T-helper 17 cell (primary cell): ENCODE data around the gene SF3B1. TPM values are rescaled to one million over a fixed set of nuclear protein-coding genes. Genes with fewer than 3 reads are reported as not detected.

Source experiments
- ATAC-seq: fragments of 150-1000 bp; cut with Tn5 transposase; 2 replicates; pipeline ENCODE4 v1.10.0; 2021; ENCODE audit warnings: mild to moderate bottlenecking, moderate library complexity
- DNase-seq, 3 donors: peaks; one replicate each; pipeline versions ENCODE4 v3.0.0 to v3.0.0-alpha.2; 2020 to 2021
- H3K9me3 ChIP-seq: one replicate; pipeline ENCODE4 v1.7.0; 2013; ENCODE audit warnings: low read length, mild to moderate bottlenecking; ENCODE audit not compliant: control insufficient read depth, poor library complexity, severe bottlenecking
- H3K27ac Mint-ChIP-seq: one replicate; pipeline ENCODE4 v1.8.0; 2022; ENCODE audit warnings: mild to moderate bottlenecking, moderate library complexity, mixed read lengths
- H3K27me3 Mint-ChIP-seq: one replicate; pipeline ENCODE4 v1.8.0; 2022; ENCODE audit warnings: mixed read lengths
- H3K36me3 Mint-ChIP-seq: one replicate; pipeline ENCODE4 v1.8.0; 2022; ENCODE audit warnings: low read depth, mixed read lengths
- H3K4me1 Mint-ChIP-seq: one replicate; pipeline ENCODE4 v1.8.0; 2022; ENCODE audit warnings: mild to moderate bottlenecking, mixed read lengths
- H3K4me3 Mint-ChIP-seq: one replicate; pipeline ENCODE4 v1.8.0; 2022; ENCODE audit warnings: mild to moderate bottlenecking, moderate library complexity, mixed read lengths
- total RNA-seq, 4 donors: library from RNA in 2 of 4; stranded (reverse) in 2 of 4; gene quantifications; one replicate each; pipeline ENCODE4 v1.2.3 and lab custom pipeline; 2022 to 2026

The SF3B1 gene
- total RNA-seq, 2 donors from 2014 or later, result 454 to 510 TPM

GRCh38 chr2:197425550-197425949 lies 9.3 kb downstream of the SF3B1 start:
- H3K4me3 Mint-ChIP-seq, result peak overlapping the region; percentile 70
- ATAC-seq (peak; percentile 7), DNase-seq (no peak)
- H3K9me3 ChIP-seq, result no peaks in the 10 kb centered on the region
- H3K36me3 Mint-ChIP-seq, result no peaks in the 10 kb centered on the region
- peaks cover 38% of the 10 kb centered on the region for H3K4me1 Mint-ChIP-seq
- H3K27ac Mint-ChIP-seq, result peak overlapping the region; percentile 86
- H3K27me3 Mint-ChIP-seq, result no peaks in the 10 kb centered on the region

DNA sequence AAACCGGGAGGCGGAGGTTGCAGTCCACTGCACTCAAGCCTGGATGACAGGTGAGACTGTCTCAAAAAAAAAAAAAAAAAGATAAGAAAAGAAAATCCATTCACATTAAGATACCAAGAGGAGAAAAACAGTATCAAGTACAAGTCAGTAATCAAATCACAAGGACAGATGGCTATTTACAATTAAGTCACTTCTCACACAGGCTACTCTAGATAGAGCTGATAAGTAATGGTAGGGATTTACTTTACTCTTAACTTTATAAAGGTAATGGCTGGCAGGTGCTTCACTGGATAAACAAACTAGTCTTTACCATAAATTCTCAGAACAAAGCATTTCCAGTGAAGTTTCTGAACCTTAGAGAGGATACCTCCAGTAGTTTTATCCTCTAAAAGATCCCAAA lies 11.5 kb downstream of the SF3B1 start:
- no peak for DNase-seq
- no peak overlapping the region for H3K27ac Mint-ChIP-seq
- no peak overlapping the region for H3K4me3 Mint-ChIP-seq
- no peaks in the 10 kb centered on the region for H3K27me3 Mint-ChIP-seq
- peaks cover 25% of the 10 kb centered on the region for H3K4me1 Mint-ChIP-seq
- H3K9me3 ChIP-seq, result no peaks in the 10 kb centered on the region
- no peaks in the 10 kb centered on the region for H3K36me3 Mint-ChIP-seq
- no peak for ATAC-seq

- Mint-ChIP-seq H3K4me1 (peaks cover 11% of the 10 kb centered on the region), H3K36me3 (peaks cover 8% of the 10 kb centered on the region), H3K4me3 (no peak overlapping the region), H3K27ac (no peak overlapping the region), H3K27me3 (no peaks in the 10 kb centered on the region)
- ATAC-seq (no peak), DNase-seq (no peak)
- no peaks in the 10 kb centered on the region for H3K9me3 ChIP-seq
These were observed 15.4 kb downstream of the SF3B1 start for GRCh38 chr2:197419438-197419837.

GRCh38 chr2:197416268-197416667 lies 18.6 kb downstream of the SF3B1 start:
- H3K36me3 Mint-ChIP-seq, result peaks cover 11% of the 10 kb centered on the region
- DNase-seq (no peak), ATAC-seq (peak; percentile 16)
- no peak overlapping the region for H3K27ac Mint-ChIP-seq
- peaks cover 10% of the 10 kb centered on the region for H3K4me1 Mint-ChIP-seq
- H3K9me3 ChIP-seq, result no peaks in the 10 kb centered on the region
- H3K27me3 Mint-ChIP-seq, result no peaks in the 10 kb centered on the region
- H3K4me3 Mint-ChIP-seq, result no peak overlapping the region

- Mint-ChIP-seq H3K4me1 (peaks cover 10% of the 10 kb centered on the region), H3K4me3 (peak overlapping the region; percentile 39), H3K36me3 (peaks cover 11% of the 10 kb centered on the region), H3K27me3 (no peaks in the 10 kb centered on the region), H3K27ac (peak overlapping the region; percentile 61)
- ATAC-seq (no peak), DNase-seq (no peak)
- no peaks in the 10 kb centered on the region for H3K9me3 ChIP-seq
These were observed 20.3 kb downstream of the SF3B1 start for GRCh38 chr2:197414515-197414914.

DNA sequence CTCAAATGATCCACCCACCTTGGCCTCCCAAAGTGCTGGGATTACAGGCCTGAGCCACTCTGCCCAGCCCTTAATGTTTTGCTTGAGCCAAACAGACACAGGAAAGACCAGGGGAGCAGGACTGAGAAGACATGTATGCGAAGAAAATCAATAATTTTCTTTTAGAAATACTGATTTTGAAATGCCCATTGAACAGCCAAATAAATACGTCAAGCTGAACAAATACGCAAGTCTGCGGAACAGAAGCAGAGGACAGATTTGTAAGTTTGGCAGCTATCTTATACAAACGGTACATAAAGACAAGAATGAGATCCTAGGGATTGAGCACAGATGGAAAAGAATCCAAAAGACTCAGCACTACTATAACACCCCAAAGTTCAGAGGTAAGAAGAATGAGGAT lies 20.8 kb downstream of the SF3B1 start:
- peaks cover 11% of the 10 kb centered on the region for H3K36me3 Mint-ChIP-seq
- H3K27ac Mint-ChIP-seq, result peak overlapping the region; percentile 61
- no peaks in the 10 kb centered on the region for H3K9me3 ChIP-seq
- peak overlapping the region; percentile 39 for H3K4me3 Mint-ChIP-seq
- no peaks in the 10 kb centered on the region for H3K27me3 Mint-ChIP-seq
- ATAC-seq (no peak), DNase-seq (no peak)
- peaks cover 10% of the 10 kb centered on the region for H3K4me1 Mint-ChIP-seq

- no peak for ATAC-seq
- no peaks in the 10 kb centered on the region for H3K27me3 Mint-ChIP-seq
These were observed 29.2 kb downstream of the SF3B1 start for GRCh38 chr2:197405582-197405981.

GRCh38 chr2:197399887-197400540 lies 34.8 kb downstream of the SF3B1 start:
- Mint-ChIP-seq H3K27ac (no peak overlapping the region), H3K4me3 (no peak overlapping the region), H3K27me3 (no peaks in the 10 kb centered on the region), H3K4me1 (no peaks in the 10 kb centered on the region), H3K36me3 (peaks cover 9% of the 10 kb centered on the region)
- DNase-seq, result no peak
- no peak for ATAC-seq
- no peaks in the 10 kb centered on the region for H3K9me3 ChIP-seq

More at GRCh38 chr2:197405582-197405981, 29.2 kb downstream of the SF3B1 start:
- no peaks in the 10 kb centered on the region for H3K9me3 ChIP-seq
- H3K4me3 Mint-ChIP-seq, result no peak overlapping the region
- H3K36me3 Mint-ChIP-seq, result peaks cover 4% of the 10 kb centered on the region
- H3K4me1 Mint-ChIP-seq, result no peaks in the 10 kb centered on the region
- DNase-seq, result no peak
- H3K27ac Mint-ChIP-seq, result peak overlapping the region; percentile 37

DNA sequence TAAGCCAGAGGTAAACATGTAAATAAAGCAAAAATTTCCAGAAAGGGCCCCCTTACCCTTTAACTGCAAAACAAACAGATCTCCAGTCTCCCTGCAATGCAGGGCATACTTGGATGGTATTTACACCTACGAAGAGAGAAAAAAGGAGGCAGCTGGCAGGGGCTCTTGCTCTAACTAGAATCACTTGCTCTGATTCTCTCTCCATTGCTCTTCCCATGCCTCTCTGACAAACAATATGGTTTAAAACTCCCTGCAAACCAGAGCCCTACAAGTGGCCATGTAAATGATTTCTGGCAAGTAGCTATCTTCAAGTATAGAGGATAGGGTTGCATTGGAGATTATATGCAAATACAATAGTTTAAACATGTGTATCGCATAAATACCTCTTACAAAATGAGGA lies 35.9 kb downstream of the SF3B1 start:
- no peaks in the 10 kb centered on the region for H3K27me3 Mint-ChIP-seq
- no peak for ATAC-seq

GRCh38 chr2:197391220-197391717 lies 43.6 kb downstream of the SF3B1 start:
- ATAC-seq, result no peak
- H3K4me1 Mint-ChIP-seq, result peaks cover 9% of the 10 kb centered on the region
- peaks cover 3% of the 10 kb centered on the region for H3K36me3 Mint-ChIP-seq
- DNase-seq, result no peak
- no peak overlapping the region for H3K27ac Mint-ChIP-seq
- no peaks in the 10 kb centered on the region for H3K9me3 ChIP-seq
- no peaks in the 10 kb centered on the region for H3K27me3 Mint-ChIP-seq
- H3K4me3 Mint-ChIP-seq, result no peak overlapping the region

More for the DNA sequence above, 35.9 kb downstream of the SF3B1 start:
- no peaks in the 10 kb centered on the region for H3K4me1 Mint-ChIP-seq
- DNase-seq, result no peak
- H3K36me3 Mint-ChIP-seq, result peaks cover 9% of the 10 kb centered on the region
- no peak overlapping the region for H3K4me3 Mint-ChIP-seq
- H3K27ac Mint-ChIP-seq, result peak overlapping the region; percentile 24
- H3K9me3 ChIP-seq, result no peaks in the 10 kb centered on the region

DNA sequence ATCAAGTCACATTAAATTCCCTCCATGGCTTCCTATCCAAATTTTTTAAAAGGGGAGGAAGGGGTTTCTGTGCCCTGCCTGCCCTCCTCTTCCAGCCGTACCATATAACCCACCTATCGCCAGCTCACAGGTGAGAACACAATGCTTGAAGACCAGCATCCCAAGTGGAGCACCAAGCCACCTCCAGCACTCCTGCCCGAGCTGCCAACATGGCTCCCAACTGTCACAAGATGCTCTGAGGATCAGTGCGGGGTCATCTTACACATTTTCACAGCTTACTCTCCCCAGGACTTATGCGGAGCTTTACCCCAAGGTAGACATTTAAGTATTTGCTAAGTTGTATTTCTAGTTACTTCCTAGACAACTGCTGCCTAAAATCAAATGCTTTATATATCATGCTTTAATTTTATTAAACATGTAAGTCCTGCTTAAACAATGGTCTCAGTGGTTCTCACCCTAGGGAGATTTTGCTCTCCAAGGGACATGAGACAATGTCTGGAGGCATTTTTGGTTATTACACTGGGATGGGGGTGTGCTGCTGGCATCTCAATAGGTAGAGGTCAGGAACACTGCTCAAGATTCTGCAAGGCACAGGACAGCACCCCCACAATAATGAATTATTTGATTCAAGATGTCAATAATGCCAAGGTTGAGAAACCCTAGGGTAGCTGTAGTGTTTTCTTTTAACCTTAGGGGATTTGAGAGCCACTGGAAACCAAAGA lies 45.8 kb downstream of the SF3B1 start:
- no peak for ATAC-seq
- H3K4me1 Mint-ChIP-seq, result peaks cover 20% of the 10 kb centered on the region
- no peak for DNase-seq
- H3K27me3 Mint-ChIP-seq, result no peaks in the 10 kb centered on the region
- no peak overlapping the region for H3K4me3 Mint-ChIP-seq
- H3K36me3 Mint-ChIP-seq, result no peaks in the 10 kb centered on the region
- H3K9me3 ChIP-seq, result no peaks in the 10 kb centered on the region
- peak overlapping the region; percentile 68 for H3K27ac Mint-ChIP-seq

DNA sequence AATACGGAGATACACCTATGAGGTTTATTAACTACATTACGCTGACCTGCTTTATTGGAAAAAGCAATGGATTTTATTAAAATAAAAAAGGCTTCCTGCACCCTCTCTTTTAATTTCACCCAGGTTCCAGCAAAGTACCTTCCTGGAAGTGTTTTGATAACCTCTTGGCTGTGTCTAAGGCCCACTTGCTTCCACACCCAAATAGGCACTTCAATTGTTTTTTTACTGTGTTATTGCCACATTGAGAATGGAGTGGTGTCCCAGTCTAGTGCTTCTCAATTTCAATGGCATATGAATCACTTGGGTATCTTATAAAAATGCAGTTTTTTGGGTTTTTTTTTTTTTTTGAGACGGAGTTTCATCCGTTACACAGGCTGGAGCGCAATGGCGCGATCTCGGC lies 47.6 kb downstream of the SF3B1 start:
- no peaks in the 10 kb centered on the region for H3K27me3 Mint-ChIP-seq
- H3K36me3 Mint-ChIP-seq, result no peaks in the 10 kb centered on the region
- no peaks in the 10 kb centered on the region for H3K9me3 ChIP-seq
- no peak for ATAC-seq
- no peak overlapping the region for H3K4me3 Mint-ChIP-seq
- peaks cover 25% of the 10 kb centered on the region for H3K4me1 Mint-ChIP-seq
- H3K27ac Mint-ChIP-seq, result no peak overlapping the region
- no peak for DNase-seq

GRCh38 chr2:197386242-197386641 lies 48.6 kb downstream of the SF3B1 start:
- no peaks in the 10 kb centered on the region for H3K36me3 Mint-ChIP-seq
- H3K4me1 Mint-ChIP-seq, result peaks cover 25% of the 10 kb centered on the region
- no peaks in the 10 kb centered on the region for H3K9me3 ChIP-seq
- H3K27me3 Mint-ChIP-seq, result no peaks in the 10 kb centered on the region
- H3K27ac Mint-ChIP-seq, result no peak overlapping the region
- ATAC-seq (no peak), DNase-seq (no peak)
- no peak overlapping the region for H3K4me3 Mint-ChIP-seq

DNA sequence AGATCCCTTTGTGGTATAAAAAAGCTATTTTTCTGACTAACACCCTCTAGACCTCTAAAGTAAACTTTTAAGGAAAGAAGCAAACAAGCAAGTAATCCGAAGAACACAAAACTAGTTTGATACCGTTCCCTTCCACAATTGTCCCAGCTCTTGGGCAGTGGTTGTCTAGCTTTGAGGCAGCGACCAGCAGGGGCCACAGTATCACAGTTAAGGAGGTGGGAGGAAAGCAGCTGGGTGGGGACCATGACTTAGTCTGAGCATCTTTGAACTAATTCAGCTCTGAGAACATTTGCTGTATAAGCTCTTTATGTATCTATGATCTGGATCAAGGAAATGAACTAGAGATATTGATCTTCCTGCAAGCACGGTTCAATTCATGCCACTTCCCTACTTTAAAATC lies 51.0 kb downstream of the SF3B1 start:
- no peaks in the 10 kb centered on the region for H3K9me3 ChIP-seq
- Mint-ChIP-seq H3K4me3 (no peak overlapping the region), H3K27ac (no peak overlapping the region), H3K27me3 (no peaks in the 10 kb centered on the region), H3K36me3 (no peaks in the 10 kb centered on the region), H3K4me1 (peaks cover 21% of the 10 kb centered on the region)
- no peak for ATAC-seq
- no peak for DNase-seq
